ENCODE data around the gene RECQL5.

RECQL5 gene

DNA sequence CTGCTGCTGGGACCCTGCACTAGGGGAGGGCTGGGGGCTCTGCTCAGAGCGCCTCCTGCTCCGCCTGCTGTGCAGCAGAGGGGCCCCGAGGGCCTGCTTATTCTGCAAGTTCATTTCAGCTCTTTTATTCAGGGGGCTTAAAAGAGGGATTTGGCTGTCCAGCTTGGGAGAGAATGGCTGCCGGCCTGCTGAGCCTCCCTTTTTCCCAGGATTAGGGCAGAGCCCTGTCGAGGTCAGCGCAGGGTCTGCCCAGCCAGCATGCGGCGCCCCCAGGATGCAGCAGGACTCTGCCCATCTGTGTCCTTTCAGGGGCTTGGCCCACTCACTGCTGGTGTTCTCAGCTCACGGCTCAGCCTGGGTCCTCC lies 32.6 kb downstream of the RECQL5 start:
- H3K4me3 ChIP-seq (ENCODE audit: low read depth in 1 of 2, low read length in 2 of 2) = no peak overlapping the region
- TF ChIP-seq, protein P1, sequence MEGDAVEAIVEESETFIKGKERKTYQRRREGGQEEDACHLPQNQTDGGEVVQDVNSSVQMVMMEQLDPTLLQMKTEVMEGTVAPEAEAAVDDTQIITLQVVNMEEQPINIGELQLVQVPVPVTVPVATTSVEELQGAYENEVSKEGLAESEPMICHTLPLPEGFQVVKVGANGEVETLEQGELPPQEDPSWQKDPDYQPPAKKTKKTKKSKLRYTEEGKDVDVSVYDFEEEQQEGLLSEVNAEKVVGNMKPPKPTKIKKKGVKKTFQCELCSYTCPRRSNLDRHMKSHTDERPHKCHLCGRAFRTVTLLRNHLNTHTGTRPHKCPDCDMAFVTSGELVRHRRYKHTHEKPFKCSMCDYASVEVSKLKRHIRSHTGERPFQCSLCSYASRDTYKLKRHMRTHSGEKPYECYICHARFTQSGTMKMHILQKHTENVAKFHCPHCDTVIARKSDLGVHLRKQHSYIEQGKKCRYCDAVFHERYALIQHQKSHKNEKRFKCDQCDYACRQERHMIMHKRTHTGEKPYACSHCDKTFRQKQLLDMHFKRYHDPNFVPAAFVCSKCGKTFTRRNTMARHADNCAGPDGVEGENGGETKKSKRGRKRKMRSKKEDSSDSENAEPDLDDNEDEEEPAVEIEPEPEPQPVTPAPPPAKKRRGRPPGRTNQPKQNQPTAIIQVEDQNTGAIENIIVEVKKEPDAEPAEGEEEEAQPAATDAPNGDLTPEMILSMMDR (IDR thresholded peaks at IDR 0.05; ENCODE audit: borderline replicate concordance, extremely low read depth, low read length, poor library complexity, severe bottlenecking) = no peak
- TF ChIP-seq EZH2 (IDR thresholded peaks at IDR 0.05; ENCODE audit: borderline replicate concordance, low read depth, low read length, severe bottlenecking) = no peak
- H4K20me1 ChIP-seq (ENCODE audit: insufficient read depth, low read length) = peaks cover 25% of the 10 kb centered on the region
- H3K4me1 ChIP-seq (ENCODE audit: insufficient read depth, low read length) = peaks cover 12% of the 10 kb centered on the region
- H3K4me2 ChIP-seq (ENCODE audit: insufficient read depth, low read length) = 0 out of 2 replicates have a peak overlapping the region, but pooled peaks have one; percentile 29
- no peak overlapping the region for H2AFZ ChIP-seq (ENCODE audit: low read depth, low read length)
- no peak overlapping the region for H3K9ac ChIP-seq (ENCODE audit: low read depth, low read length)
- H3K79me2 ChIP-seq (ENCODE audit: insufficient read depth, low read length) = no peaks in the 10 kb centered on the region
- no peaks in the 10 kb centered on the region for H3K9me3 ChIP-seq (ENCODE audit: insufficient read depth, low read length, severe bottlenecking)
- H3K27ac ChIP-seq (ENCODE audit: low read length) = no peak overlapping the region
- H3K27me3 ChIP-seq (ENCODE audit: insufficient read depth, low read length, poor library complexity) = no peaks in the 10 kb centered on the region
- ATAC-seq (ENCODE audit: insufficient read depth, low read depth) (no peak), DNase-seq (no peak)
- H3K36me3 ChIP-seq (ENCODE audit: insufficient read depth, low read length) = peaks cover 19% of the 10 kb centered on the region

DNA sequence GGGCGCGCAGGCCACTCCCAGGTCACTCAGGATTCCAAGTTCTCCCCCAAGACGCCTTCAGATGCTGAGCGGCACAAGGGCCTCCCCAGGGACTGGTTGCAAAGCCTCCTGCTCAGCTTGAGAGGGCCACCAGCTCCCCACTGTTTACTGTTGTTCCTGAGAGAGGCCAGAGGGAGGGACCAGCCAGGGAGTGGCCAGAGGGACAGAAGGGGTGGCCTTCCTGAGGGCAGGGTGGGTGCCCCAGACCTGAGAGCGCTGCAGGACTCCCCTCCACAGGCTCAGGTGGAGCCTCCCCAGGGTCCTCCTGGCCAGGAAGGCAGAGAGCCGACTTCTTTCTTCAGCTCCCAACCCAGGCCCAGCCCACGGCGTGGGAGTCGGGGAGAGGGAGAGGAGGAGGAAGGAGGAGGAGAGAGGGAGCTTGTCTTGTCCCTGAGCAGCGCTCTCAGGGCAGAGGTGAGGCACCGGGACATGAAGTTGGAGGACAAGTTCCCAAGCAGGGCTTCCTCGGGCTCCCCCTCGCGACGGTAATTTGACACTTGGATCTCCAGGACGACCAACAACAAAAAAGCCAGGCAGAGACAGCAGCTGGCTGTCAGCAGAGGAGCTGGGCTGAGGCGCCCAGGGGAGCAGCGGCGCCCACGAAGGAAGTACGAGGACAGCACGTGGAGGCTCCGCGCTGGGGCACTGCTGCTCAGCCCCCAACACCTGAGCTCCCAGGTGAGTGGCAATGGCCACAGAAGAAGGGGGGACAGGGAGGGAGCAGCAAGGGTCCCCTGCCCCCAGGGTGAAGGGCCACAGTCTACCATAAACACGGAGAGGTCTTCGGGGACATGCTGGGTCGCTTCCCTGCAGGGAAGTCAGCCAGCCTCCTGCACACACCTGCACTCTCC lies 33.2 kb downstream of the RECQL5 start:
- no peak overlapping the region for H3K9ac ChIP-seq (ENCODE audit: low read depth, low read length)
- TF ChIP-seq, protein P1 (IDR thresholded peaks at IDR 0.05; ENCODE audit: borderline replicate concordance, extremely low read depth, low read length, poor library complexity, severe bottlenecking) = peak; percentile 69
- TF ChIP-seq EZH2 (IDR thresholded peaks at IDR 0.05; ENCODE audit: borderline replicate concordance, low read depth, low read length, severe bottlenecking) = no peak
- H3K9me3 ChIP-seq (ENCODE audit: insufficient read depth, low read length, severe bottlenecking) = no peaks in the 10 kb centered on the region
- H3K27me3 ChIP-seq (ENCODE audit: insufficient read depth, low read length, poor library complexity) = no peaks in the 10 kb centered on the region
- H3K4me1 ChIP-seq (ENCODE audit: insufficient read depth, low read length) = peaks cover 12% of the 10 kb centered on the region
- DNase-seq (peak; percentile 78), ATAC-seq (ENCODE audit: insufficient read depth, low read depth) (peak; percentile 78)
- H3K4me3 ChIP-seq (ENCODE audit: low read depth in 1 of 2, low read length in 2 of 2) = no peak overlapping the region
- H3K27ac ChIP-seq (ENCODE audit: low read length) = no peak overlapping the region
- H3K4me2 ChIP-seq (ENCODE audit: insufficient read depth, low read length) = peak overlapping the region; percentile 29; the same call in 1 of the 2 replicates
- no peaks in the 10 kb centered on the region for H3K79me2 ChIP-seq (ENCODE audit: insufficient read depth, low read length)
- peaks cover 25% of the 10 kb centered on the region for H4K20me1 ChIP-seq (ENCODE audit: insufficient read depth, low read length)
- peaks cover 20% of the 10 kb centered on the region for H3K36me3 ChIP-seq (ENCODE audit: insufficient read depth, low read length)
- no peak overlapping the region for H2AFZ ChIP-seq (ENCODE audit: low read depth, low read length)

DNA sequence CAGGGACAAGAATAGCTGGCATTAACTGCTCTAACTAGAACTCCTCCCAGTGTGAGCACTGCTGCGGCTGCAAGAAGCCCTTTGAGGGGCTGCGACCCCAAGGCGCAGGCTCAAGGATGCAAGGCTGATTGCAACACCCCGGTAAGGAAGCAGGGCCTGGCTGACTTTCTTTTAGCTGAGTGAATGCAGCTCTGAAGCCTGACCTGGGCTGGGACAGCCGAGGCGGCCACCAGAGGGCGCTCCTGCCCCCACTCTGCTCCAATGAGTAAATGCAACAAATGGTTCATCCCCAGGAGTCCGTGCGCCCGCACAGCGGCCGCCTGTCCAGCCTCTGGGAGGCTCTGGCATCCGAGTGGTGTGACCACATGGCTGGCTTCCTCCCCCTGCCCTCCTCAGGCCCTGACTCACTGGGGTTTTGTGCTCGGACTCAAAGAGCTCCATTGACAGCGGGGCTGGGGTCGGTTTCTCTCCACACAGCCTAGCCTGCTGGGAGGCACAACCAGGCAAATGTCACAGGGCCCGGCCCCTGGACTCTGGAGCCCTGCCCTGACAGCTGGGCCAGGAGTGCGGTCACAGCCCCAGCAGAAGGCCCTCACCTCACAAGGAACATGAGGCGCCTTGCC lies 34.0 kb downstream of the RECQL5 start, which contains the start of gene SMIM5:
Gene SMIM5, plus strand, starts transcription at position 572 of the 623 bp plus-strand sequence. CDS start 6,768 bp downstream, outside the sequence.
- no peaks in the 10 kb centered on the region for H3K79me2 ChIP-seq (ENCODE audit: insufficient read depth, low read length)
- no peak within 1 kb of the TSS for H3K4me3 ChIP-seq (ENCODE audit: low read depth in 1 of 2, low read length in 2 of 2)
- peaks cover 22% of the 10 kb centered on the region for H3K36me3 ChIP-seq (ENCODE audit: insufficient read depth, low read length)
- H3K9me3 ChIP-seq (ENCODE audit: insufficient read depth, low read length, severe bottlenecking) = no peaks in the 10 kb centered on the region
- no peak within 1 kb of the TSS for H3K27ac ChIP-seq (ENCODE audit: low read length)
- TF ChIP-seq, protein P1 (IDR thresholded peaks at IDR 0.05; ENCODE audit: borderline replicate concordance, extremely low read depth, low read length, poor library complexity, severe bottlenecking) = peak; percentile 96
- TF ChIP-seq EZH2 (IDR thresholded peaks at IDR 0.05; ENCODE audit: borderline replicate concordance, low read depth, low read length, severe bottlenecking) = no peak
- ATAC-seq (ENCODE audit: insufficient read depth, low read depth) (peak; percentile 91), DNase-seq (peak; percentile 81)
- no peaks in the 10 kb centered on the region for H3K27me3 ChIP-seq (ENCODE audit: insufficient read depth, low read length, poor library complexity)
- peaks cover 25% of the 10 kb centered on the region for H4K20me1 ChIP-seq (ENCODE audit: insufficient read depth, low read length)
- peak within 1 kb of the TSS; percentile 29; the same call in 1 of the 2 replicates for H3K4me2 ChIP-seq (ENCODE audit: insufficient read depth, low read length)
- H3K4me1 ChIP-seq (ENCODE audit: insufficient read depth, low read length) = peaks cover 12% of the 10 kb centered on the region
- no peak within 1 kb of the TSS for H2AFZ ChIP-seq (ENCODE audit: low read depth, low read length)
- H3K9ac ChIP-seq (ENCODE audit: low read depth, low read length) = no peak within 1 kb of the TSS
